ENCODE measurements around the gene DNM3. TPM values are rescaled to one million over a fixed set of nuclear protein-coding genes. Genes with fewer than 3 reads are reported as not detected.
A peak's percentile ranks its signal among the peaks of the same experiment; 100 is the strongest.

The DNM3 gene
- polyA plus RNA-seq, 1 of the 3 experiments (the other 2 are of a cell fraction), result 0.43 TPM

GRCh38 chr1:171984850-171985485 lies 143.7 kb downstream of the DNM3 start:
- H3K4me2 ChIP-seq, result no peak overlapping the region
- CTCF ChIA-PET, result interaction anchor here (0.7 to 17.9 kb wide), 37 partner anchors 10 to 729 kb away, joined by 3 to 413 read pairs (median 4); partner anchors contain the start of genes DNM3 and METTL13
- H3K27me3 ChIP-seq (ENCODE audit: insufficient read depth), result no peaks in the 10 kb centered on the region; the same call in 1 of the 2 replicates
- no peaks in the 10 kb centered on the region for H3F3A ChIP-seq (replicated peaks; ENCODE audit: insufficient read depth)
- POLR2A ChIA-PET, result no interaction called here
- DNase-seq, result peak; percentile 19
- no peaks in the 10 kb centered on the region for H3K9me3 ChIP-seq
- H3K4me3 ChIP-seq (ENCODE audit: low read depth in 2 of 2, low read length in 1 of 2), result no peak overlapping the region
- H3K9ac ChIP-seq, result no peak overlapping the region
- TF ChIP-seq, protein P1, sequence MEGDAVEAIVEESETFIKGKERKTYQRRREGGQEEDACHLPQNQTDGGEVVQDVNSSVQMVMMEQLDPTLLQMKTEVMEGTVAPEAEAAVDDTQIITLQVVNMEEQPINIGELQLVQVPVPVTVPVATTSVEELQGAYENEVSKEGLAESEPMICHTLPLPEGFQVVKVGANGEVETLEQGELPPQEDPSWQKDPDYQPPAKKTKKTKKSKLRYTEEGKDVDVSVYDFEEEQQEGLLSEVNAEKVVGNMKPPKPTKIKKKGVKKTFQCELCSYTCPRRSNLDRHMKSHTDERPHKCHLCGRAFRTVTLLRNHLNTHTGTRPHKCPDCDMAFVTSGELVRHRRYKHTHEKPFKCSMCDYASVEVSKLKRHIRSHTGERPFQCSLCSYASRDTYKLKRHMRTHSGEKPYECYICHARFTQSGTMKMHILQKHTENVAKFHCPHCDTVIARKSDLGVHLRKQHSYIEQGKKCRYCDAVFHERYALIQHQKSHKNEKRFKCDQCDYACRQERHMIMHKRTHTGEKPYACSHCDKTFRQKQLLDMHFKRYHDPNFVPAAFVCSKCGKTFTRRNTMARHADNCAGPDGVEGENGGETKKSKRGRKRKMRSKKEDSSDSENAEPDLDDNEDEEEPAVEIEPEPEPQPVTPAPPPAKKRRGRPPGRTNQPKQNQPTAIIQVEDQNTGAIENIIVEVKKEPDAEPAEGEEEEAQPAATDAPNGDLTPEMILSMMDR (IDR thresholded peaks at IDR 0.05), result peak; percentile 89
- TF ChIP-seq SMC3 (IDR thresholded peaks at IDR 0.05; ENCODE audit: low read depth, low read length) (peak; percentile 72), RAD21 (IDR thresholded peaks at IDR 0.05; ENCODE audit: low read length) (peak; percentile 81)
- TF ChIP-seq, protein P2, sequence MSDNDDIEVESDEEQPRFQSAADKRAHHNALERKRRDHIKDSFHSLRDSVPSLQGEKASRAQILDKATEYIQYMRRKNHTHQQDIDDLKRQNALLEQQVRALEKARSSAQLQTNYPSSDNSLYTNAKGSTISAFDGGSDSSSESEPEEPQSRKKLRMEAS (IDR thresholded peaks at IDR 0.05; ENCODE audit: low read depth), result no peak
- no peaks in the 10 kb centered on the region for H3K36me3 ChIP-seq (replicated peaks in 1 of 2; ENCODE audit: control insufficient read depth in 1 of 2, insufficient read depth in 2 of 2, low read length in 1 of 2)
- H4K20me1 ChIP-seq (ENCODE audit: insufficient read depth), result no peaks in the 10 kb centered on the region
- H3K27ac ChIP-seq (ENCODE audit: low read depth in 2 of 2, low read length in 1 of 2), result no peak overlapping the region
- H3K9me2 ChIP-seq, result no peaks in the 10 kb centered on the region
- H3K4me1 ChIP-seq (ENCODE audit: control insufficient read depth in 1 of 2, insufficient read depth in 2 of 2, low read depth in 1 of 2, low read length in 1 of 2), result no peaks in the 10 kb centered on the region; a peak in 1 of 4 replicates
- H3K79me2 ChIP-seq (ENCODE audit: insufficient read depth), result no peaks in the 10 kb centered on the region
- H2AFZ ChIP-seq (ENCODE audit: low read depth), result no peak overlapping the region; the same call in 1 of the 2 replicates
- WGBS (ENCODE audit: low lambda C conversion rate), result 7% methylated on average over 3 of the region's 3 CpGs

- POLR2A ChIA-PET, result no interaction called here
- no peak overlapping the region for H3K9ac ChIP-seq
- H2AFZ ChIP-seq (ENCODE audit: low read depth), result no peak overlapping the region; the same call in 1 of the 2 replicates
- no peaks in the 10 kb centered on the region for H3K79me2 ChIP-seq (ENCODE audit: insufficient read depth)
- H3K27ac ChIP-seq (ENCODE audit: low read depth in 2 of 2, low read length in 1 of 2), result no peak overlapping the region
- H3K27me3 ChIP-seq (ENCODE audit: insufficient read depth), result no peaks in the 10 kb centered on the region; the same call in 1 of the 2 replicates
- H3K36me3 ChIP-seq (replicated peaks in 1 of 2; ENCODE audit: control insufficient read depth in 1 of 2, insufficient read depth in 2 of 2, low read length in 1 of 2), result no peaks in the 10 kb centered on the region
- H4K20me1 ChIP-seq (ENCODE audit: insufficient read depth), result no peaks in the 10 kb centered on the region
- H3K9me3 ChIP-seq, result no peaks in the 10 kb centered on the region
- H3K9me2 ChIP-seq, result no peaks in the 10 kb centered on the region
- H3K4me3 ChIP-seq (ENCODE audit: low read depth in 2 of 2, low read length in 1 of 2), result no peak overlapping the region
- no peak overlapping the region for H3K4me2 ChIP-seq
- no peaks in the 10 kb centered on the region for H3F3A ChIP-seq (replicated peaks; ENCODE audit: insufficient read depth)
- TF ChIP-seq, protein P1 (IDR thresholded peaks at IDR 0.05), result peak; percentile 49
- peak; percentile 20 for TF ChIP-seq SMC3 (IDR thresholded peaks at IDR 0.05; ENCODE audit: low read depth, low read length)
- TF ChIP-seq RAD21 (IDR thresholded peaks at IDR 0.05; ENCODE audit: low read length), result peak; percentile 33; the same call in 1 of the 2 replicates
- TF ChIP-seq USF2 (IDR thresholded peaks at IDR 0.05; ENCODE audit: borderline replicate concordance, low read depth, low read length), result no peak
- no peaks in the 10 kb centered on the region; a peak in 1 of 4 replicates for H3K4me1 ChIP-seq (ENCODE audit: control insufficient read depth in 1 of 2, insufficient read depth in 2 of 2, low read depth in 1 of 2, low read length in 1 of 2)
- DNase-seq, result peak; percentile 17
- WGBS (ENCODE audit: low lambda C conversion rate), result 34% methylated on average over 2 of the region's 2 CpGs
- CTCF ChIA-PET, result interaction anchor here (0.6 to 17.9 kb wide), 37 partner anchors 9 to 728 kb away, joined by 3 to 413 read pairs (median 5); partner anchors contain the start of genes DNM3 and METTL13
These were observed 144.3 kb downstream of the DNM3 start for GRCh38 chr1:171985639-171986038.
